HG03095 (cell line): ENCODE data around the gene KCNC2.

ENCODE experiments used
- ATAC-seq: cut with Tn5 transposase; IDR thresholded peaks from one replicate; pipeline ENCODE4 v1.9.1; 2021; ENCODE audit warnings: moderate library complexity; ENCODE audit not compliant: unreplicated experiment

Gene KCNC2

GRCh38 chr12:75065482-75065881 is 144.2 kb downstream of the KCNC2 start:
- no peak for ATAC-seq

- no peak for ATAC-seq
These were observed 146.9 kb downstream of the KCNC2 start for GRCh38 chr12:75062691-75063090.

GRCh38 chr12:75058228-75058627 is 151.4 kb downstream of the KCNC2 start:
- no peak for ATAC-seq

GRCh38 chr12:75048767-75049166 is 160.9 kb downstream of the KCNC2 start:
- no peak for ATAC-seq

GRCh38 chr12:75047885-75048525 is 161.6 kb downstream of the KCNC2 start:
- no peak for ATAC-seq

GRCh38 chr12:75042125-75042524 is 167.5 kb downstream of the KCNC2 start:
- ATAC-seq, result no peak

- ATAC-seq, result no peak
These were observed 168.2 kb downstream of the KCNC2 start for GRCh38 chr12:75041472-75041871.

- ATAC-seq, result no peak
These were observed 189.5 kb downstream of the KCNC2 start for GRCh38 chr12:75020068-75020557.

- ATAC-seq, result no peak
These were observed 198.5 kb downstream of the KCNC2 start for GRCh38 chr12:75011120-75011519.

- ATAC-seq, result no peak
These were observed 202.5 kb downstream of the KCNC2 start for GRCh38 chr12:75007133-75007532.

GRCh38 chr12:75000120-75000519 is 209.5 kb downstream of the KCNC2 start:
- no peak for ATAC-seq

GRCh38 chr12:74999474-74999873 is 210.2 kb downstream of the KCNC2 start:
- ATAC-seq, result no peak
